Peyer's patch (tissue), 4 donors: Measurements from ENCODE around the gene DOCK9.

ENCODE experiments used
- POLR2A ChIP-seq, 2 donors: fragments of 450-650 bp; IDR thresholded peaks; one replicate each; pipeline ENCODE4 v1.5.1; 2017; ENCODE audit warnings: antibody characterized with exemption in 2 of 2, mild to moderate bottlenecking in 2 of 2, moderate library complexity in 2 of 2
- TF ChIP-seq, protein P1 (sequence below), 6 experiments: fragments of 450-650 bp in 4 of 6; fragments of 200-600 bp in 2 of 6; sonication (generic) in 1 of 6; IDR thresholded peaks; one replicate each; pipeline ENCODE4 v1.5.1; 2017 to 2019; ENCODE audit warnings: antibody characterized with exemption in 6 of 6, mild to moderate bottlenecking in 3 of 6, moderate library complexity in 1 of 6

DNA sequence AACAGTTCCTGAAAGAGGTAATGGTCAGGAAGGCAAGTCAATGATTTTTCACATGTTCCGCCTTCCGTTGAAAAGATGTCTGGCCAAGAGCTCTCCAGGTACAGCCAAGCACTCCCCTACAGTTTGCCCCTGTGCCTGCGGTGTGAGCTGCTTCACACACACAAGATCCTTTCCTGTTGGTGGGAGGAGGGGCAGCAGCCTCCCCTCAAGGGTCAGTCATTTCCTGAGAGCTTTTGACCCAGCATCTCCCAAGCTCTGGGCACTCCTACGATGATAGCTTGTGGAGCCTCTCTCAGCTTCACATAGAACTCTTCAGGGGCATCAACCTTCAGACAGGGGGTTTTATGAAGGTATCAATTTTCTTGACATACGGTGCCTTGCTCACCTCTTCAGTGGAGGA is 86.9 kb downstream of the DOCK9 start:
- TF ChIP-seq, protein P1, sequence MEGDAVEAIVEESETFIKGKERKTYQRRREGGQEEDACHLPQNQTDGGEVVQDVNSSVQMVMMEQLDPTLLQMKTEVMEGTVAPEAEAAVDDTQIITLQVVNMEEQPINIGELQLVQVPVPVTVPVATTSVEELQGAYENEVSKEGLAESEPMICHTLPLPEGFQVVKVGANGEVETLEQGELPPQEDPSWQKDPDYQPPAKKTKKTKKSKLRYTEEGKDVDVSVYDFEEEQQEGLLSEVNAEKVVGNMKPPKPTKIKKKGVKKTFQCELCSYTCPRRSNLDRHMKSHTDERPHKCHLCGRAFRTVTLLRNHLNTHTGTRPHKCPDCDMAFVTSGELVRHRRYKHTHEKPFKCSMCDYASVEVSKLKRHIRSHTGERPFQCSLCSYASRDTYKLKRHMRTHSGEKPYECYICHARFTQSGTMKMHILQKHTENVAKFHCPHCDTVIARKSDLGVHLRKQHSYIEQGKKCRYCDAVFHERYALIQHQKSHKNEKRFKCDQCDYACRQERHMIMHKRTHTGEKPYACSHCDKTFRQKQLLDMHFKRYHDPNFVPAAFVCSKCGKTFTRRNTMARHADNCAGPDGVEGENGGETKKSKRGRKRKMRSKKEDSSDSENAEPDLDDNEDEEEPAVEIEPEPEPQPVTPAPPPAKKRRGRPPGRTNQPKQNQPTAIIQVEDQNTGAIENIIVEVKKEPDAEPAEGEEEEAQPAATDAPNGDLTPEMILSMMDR (IDR thresholded peaks at IDR 0.05) = no peak
- no peak for TF ChIP-seq POLR2A (IDR thresholded peaks at IDR 0.05)
